GM12892 (cell line): ENCODE data around the gene OPA3.

Experiments used
- POLR2A ChIP-seq: IDR thresholded peaks from 2 replicates; pipeline ENCODE4 v1.6.1; 2011; ENCODE audit warnings: low read depth, low read length, control low read depth
- POLR2AphosphoS5 ChIP-seq: IDR thresholded peaks from 2 replicates; pipeline ENCODE4 v1.6.1; 2011; ENCODE audit warnings: low read depth, low read length, control low read depth
- TAF1 ChIP-seq: IDR thresholded peaks from 2 replicates; pipeline ENCODE4 v1.6.1; 2011; ENCODE audit warnings: low read depth, mild to moderate bottlenecking, control low read depth, low read length, borderline replicate concordance

DNA sequence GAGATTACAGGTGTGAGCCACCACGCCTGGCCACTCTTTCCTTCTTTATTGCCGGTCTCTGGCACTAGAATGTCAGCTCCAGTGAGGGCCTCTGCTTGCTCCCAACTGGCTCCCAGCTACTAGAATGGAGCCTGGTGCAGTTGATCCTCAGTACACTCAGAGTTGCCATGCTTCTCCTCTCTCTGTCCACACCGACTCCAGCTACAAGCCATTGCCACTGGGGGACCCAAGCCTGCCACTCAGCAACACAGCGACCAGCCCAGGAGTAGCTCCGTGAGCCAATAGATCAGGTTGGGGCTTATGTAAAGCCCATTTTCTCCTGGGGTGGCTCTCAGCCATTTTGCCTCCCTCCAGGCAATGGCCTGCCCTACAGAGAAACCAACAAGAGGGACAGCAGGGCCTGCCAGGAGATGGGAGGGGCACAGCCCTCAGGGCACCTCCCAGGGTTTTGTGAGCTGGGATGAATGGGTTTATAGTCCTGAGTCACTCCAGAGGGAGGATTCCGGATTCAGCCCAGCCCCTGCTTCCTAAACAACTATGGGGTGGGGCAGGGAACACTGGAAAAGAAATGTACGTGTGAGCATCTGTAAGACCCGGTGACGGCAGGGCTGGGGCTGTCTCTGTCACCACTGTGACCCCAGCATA is 36.5 kb downstream of the OPA3 start:
- TF ChIP-seq POLR2A (no peak), POLR2AphosphoS5 (no peak), TAF1 (no peak)
